IMR-90 (cell line): ENCODE measurements around the gene CCNC. TPM values are rescaled to one million over a fixed set of nuclear protein-coding genes. Genes with fewer than 3 reads are reported as not detected.

Source experiments
- ATAC-seq: fragments of 200-7000 bp; cut with Tn5 transposase; 2 replicates; pipeline ENCODE4 v1.9.1; 2020; ENCODE audit warnings: low read depth, mild to moderate bottlenecking, moderate library complexity
- BruUV-seq: library from RNA; stranded (reverse); fragments of 400-500 nt; replicated peaks from 2 replicates; lab custom pipeline; 2021; lab: Mats Ljungman, UMichigan
- CTCF ChIA-PET: fragments of 300-600 bp; formaldehyde crosslinking; extraction: SDS; loops from one replicate; lab custom pipeline; 2021; ENCODE audit warnings: antibody characterized with exemption; lab: Yijun Ruan, JAX
- POLR2A ChIA-PET: fragments of 300-600 bp; sonication (Branson Sonifier 250); formaldehyde crosslinking; loops from one replicate; lab custom pipeline; 2022; ENCODE audit warnings: antibody characterized with exemption; ENCODE audit not compliant: unreplicated experiment; lab: Charles Lee
- DNase-seq: peaks from one replicate; pipeline ENCODE4 v3.0.0; 2013
- H2AFZ ChIP-seq: replicated peaks from 2 replicates; pipeline ENCODE3; 2013; ENCODE audit warnings: low read length, mild to moderate bottlenecking; ENCODE audit not compliant: poor library complexity
- H2AK5ac ChIP-seq: 2 replicates; pipeline ENCODE4 v1.6.1; 2013; ENCODE audit warnings: low read depth, low read length, inconsistent platforms
- H2AK9ac ChIP-seq: replicated peaks from 2 replicates; pipeline ENCODE3; 2013; ENCODE audit warnings: mild to moderate bottlenecking, low read depth, low read length, moderate library complexity; ENCODE audit not compliant: poor library complexity
- H2BK120ac ChIP-seq: 2 replicates; pipeline ENCODE4 v1.6.1; 2013; ENCODE audit warnings: low read depth, low read length, inconsistent platforms
- H2BK15ac ChIP-seq: 3 replicates; pipeline ENCODE4 v1.6.1; 2013; ENCODE audit warnings: low read depth, low read length, inconsistent platforms
- H2BK20ac ChIP-seq: 2 replicates; pipeline ENCODE4 v1.6.1; 2013; ENCODE audit warnings: low read depth, mild to moderate bottlenecking, inconsistent platforms, low read length, moderate library complexity
- H2BK5ac ChIP-seq: 2 replicates; pipeline ENCODE4 v1.6.1; 2013; ENCODE audit warnings: mild to moderate bottlenecking, low read depth, low read length, inconsistent platforms; ENCODE audit not compliant: poor library complexity, severe bottlenecking
- H3K14ac ChIP-seq: replicated peaks from 2 replicates; pipeline ENCODE4 v1.6.1; 2013; ENCODE audit warnings: low read depth, low read length, inconsistent platforms
- H3K18ac ChIP-seq: 2 replicates; pipeline ENCODE4 v1.6.1; 2013; ENCODE audit warnings: low read depth, low read length, control low read depth
- H3K23ac ChIP-seq: 2 replicates; pipeline ENCODE4 v1.6.1; 2013; ENCODE audit warnings: low read depth, low read length, inconsistent platforms
- H3K27ac ChIP-seq: 2 replicates; pipeline ENCODE4 v1.5.1; 2013; ENCODE audit warnings: mild to moderate bottlenecking, control low read depth, low read length; ENCODE audit not compliant: insufficient read depth
- H3K27me3 ChIP-seq: 2 replicates; pipeline ENCODE4 v1.6.1; 2013; ENCODE audit warnings: low read length; ENCODE audit not compliant: control insufficient read depth, insufficient read depth
- H3K36me3 ChIP-seq: 2 replicates; pipeline ENCODE4 v1.6.1; 2013; ENCODE audit warnings: low read length, mixed read lengths; ENCODE audit not compliant: control insufficient read depth, insufficient read depth
- H3K4ac ChIP-seq: 2 replicates; pipeline ENCODE4 v1.6.1; 2013; ENCODE audit warnings: low read depth, low read length, inconsistent platforms
- H3K4me1 ChIP-seq: 2 replicates; pipeline ENCODE4 v1.6.1; 2013; ENCODE audit warnings: low read length, mixed read lengths; ENCODE audit not compliant: control insufficient read depth, insufficient read depth
- H3K4me2 ChIP-seq: 2 replicates; pipeline ENCODE4 v1.6.1; 2013; ENCODE audit warnings: low read depth, mild to moderate bottlenecking, control low read depth, low read length, moderate library complexity
- H3K4me3 ChIP-seq: 2 replicates; pipeline ENCODE4 v1.5.1; 2013; ENCODE audit warnings: low read depth, mild to moderate bottlenecking, control low read depth, low read length, moderate library complexity; ENCODE audit not compliant: insufficient read depth
- H3K56ac ChIP-seq: 2 replicates; pipeline ENCODE4 v1.6.1; 2013; ENCODE audit warnings: low read length, inconsistent platforms; ENCODE audit not compliant: insufficient read depth; ENCODE audit errors: extremely low read depth
- H3K79me1 ChIP-seq, 2 experiments: 2 replicates each; pipeline ENCODE4 v1.6.1; 2013; ENCODE audit warnings: low read length in 2 of 2, inconsistent platforms in 1 of 2, low read depth in 1 of 2
- H3K9ac ChIP-seq: 2 replicates; pipeline ENCODE4 v1.6.1; 2013; ENCODE audit warnings: low read depth, low read length, control low read depth
- H3K9me1 ChIP-seq: 2 replicates; pipeline ENCODE4 v1.6.1; 2013; ENCODE audit warnings: low read length, inconsistent platforms; ENCODE audit not compliant: insufficient read depth
- H3K9me3 ChIP-seq: 2 replicates; pipeline ENCODE4 v1.6.1; 2013; ENCODE audit warnings: low read length; ENCODE audit not compliant: control insufficient read depth, insufficient read depth
- H4K20me1 ChIP-seq: 2 replicates; pipeline ENCODE4 v1.6.1; 2013; ENCODE audit warnings: low read length, inconsistent platforms; ENCODE audit not compliant: insufficient read depth
- H4K5ac ChIP-seq: 2 replicates; pipeline ENCODE4 v1.6.1; 2013; ENCODE audit warnings: mild to moderate bottlenecking, low read depth, low read length, control low read depth
- H4K8ac ChIP-seq, 2 experiments: 2 replicates each; pipeline ENCODE4 v1.6.1; 2013; ENCODE audit warnings: low read depth in 2 of 2, low read length in 2 of 2, control low read depth in 1 of 2, inconsistent platforms in 1 of 2
- H4K91ac ChIP-seq: 2 replicates; pipeline ENCODE4 v1.6.1; 2013; ENCODE audit warnings: low read depth, low read length, inconsistent platforms; ENCODE audit not compliant: insufficient read depth
- BHLHE40 ChIP-seq: fragments of 150-350 bp; IDR thresholded peaks from 2 replicates; pipeline ENCODE4 v1.6.1; 2016; ENCODE audit warnings: mild to moderate bottlenecking, low read depth, low read length
- CEBPB ChIP-seq: IDR thresholded peaks from 2 replicates; pipeline ENCODE4 v1.6.1; 2012; ENCODE audit warnings: low read depth, low read length, improper control_type of control experiment
- CTCF ChIP-seq: conservative IDR thresholded peaks from 2 replicates; pipeline ENCODE4 v1.5.1; 2012; ENCODE audit warnings: mild to moderate bottlenecking, low read depth, low read length, improper control_type of control experiment
- FOS ChIP-seq: fragments of 150-350 bp; IDR thresholded peaks from 2 replicates; pipeline ENCODE4 v1.6.1; 2016; ENCODE audit warnings: low read depth, low read length
- MXI1 ChIP-seq: IDR thresholded peaks from 2 replicates; pipeline ENCODE4 v1.6.1; 2012; ENCODE audit warnings: low read depth, mild to moderate bottlenecking, low read length, moderate library complexity, borderline replicate concordance
- RAD21 ChIP-seq: IDR thresholded peaks from 2 replicates; pipeline ENCODE4 v1.6.1; 2012; ENCODE audit warnings: low read length, improper control_type of control experiment
- RCOR1 ChIP-seq: IDR thresholded peaks from 2 replicates; pipeline ENCODE4 v1.6.1; 2012; ENCODE audit warnings: mild to moderate bottlenecking, low read length, improper control_type of control experiment; ENCODE audit not compliant: insufficient replicate concordance
- SMC3 ChIP-seq: fragments of 150-350 bp; IDR thresholded peaks from 2 replicates; pipeline ENCODE4 v1.6.1; 2016; ENCODE audit warnings: low read depth, mild to moderate bottlenecking, antibody characterized with exemption, low read length, moderate library complexity
- USF2 ChIP-seq: fragments of 150-350 bp; IDR thresholded peaks from 2 replicates; pipeline ENCODE4 v1.6.1; 2017; ENCODE audit warnings: mild to moderate bottlenecking, antibody characterized with exemption, low read length, low read depth
- WGBS, 2 experiments: methylation state at CpG; one replicate each; pipeline versions ENCODE4 v1.1.5 to v1.1.7; 2013; ENCODE audit warnings: missing lambda C conversion rate in 2 of 2; ENCODE audit not compliant: insufficient read length in 1 of 2; ENCODE audit errors: extremely low coverage in 2 of 2; 5-methylcytosine and 5-hydroxymethylcytosine counted together
- dilution Hi-C: fragments of 300-500 bp; cut with HindIII; formaldehyde crosslinking; loops from one replicate; pipeline ENCODE4 v1.14.3; 2018; ENCODE audit warnings: low sequenced_read_pairs; ENCODE audit not compliant: unreplicated experiment
- in situ Hi-C: fragments of 300-500 bp; cut with MboI; formaldehyde crosslinking; loops from 3 replicates; pipeline ENCODE4 v1.14.3; 2019; ENCODE audit warnings: low sequenced_read_pairs, inconsistent platforms, mixed read lengths
- intact Hi-C: fragments of 100-400 bp; cut with micrococcal nuclease; formaldehyde crosslinking; loops from 2 replicates; pipeline ENCODE4 v1.10.0; 2022
- polyA plus RNA-seq, 3 experiments: library from polyadenylated mRNA; depleted of rRNA; stranded (reverse); fragments of >200 nt; gene quantifications; 2 replicates each; pipeline ENCODE4 v1.2.3, GENCODE V29; 2012; ENCODE audit warnings: low replicate concordance in 1 of 3
- total RNA-seq: library from RNA; depleted of rRNA; stranded (reverse); fragments of >200 nt; gene quantifications from 2 replicates; pipeline ENCODE4 v1.2.3, GENCODE V29; 2012

CCNC gene
- total and polyA plus RNA-seq, 2 of the 4 experiments (the other 2 are of a cell fraction): 30.1 to 95.7 TPM

GRCh38 chr6:99588618-99589289 is 20.3 kb upstream of the CCNC start:
- DNase-seq (peak; percentile 59), ATAC-seq (peak; percentile 90)
- TF ChIP-seq BHLHE40 (no peak), FOS (no peak), RAD21 (peak; percentile 47), MXI1 (no peak), RCOR1 (no peak), CTCF (peak; percentile 47), CEBPB (no peak), SMC3 (peak; percentile 19; the same call in 1 of the 2 replicates), USF2 (no peak)
- no peak overlapping the region for H3K56ac ChIP-seq
- peaks cover 72% of the 10 kb centered on the region for H3K27me3 ChIP-seq
- peak overlapping the region; percentile 30 for H3K4me3 ChIP-seq
- H4K5ac ChIP-seq: no peak overlapping the region
- H3K14ac ChIP-seq: no peak overlapping the region
- H2BK15ac ChIP-seq: no peak overlapping the region
- 2% methylated on average over 21 of the region's 52 CpGs; no CpG with 5 or more reads in 1 of the 2 experiments for WGBS, 2 experiments
- H2BK5ac ChIP-seq: no peak overlapping the region
- no peaks in the 10 kb centered on the region for H3K36me3 ChIP-seq
- H3K79me1 ChIP-seq: no peaks in the 10 kb centered on the region
- CTCF ChIA-PET: interaction anchor here (0.8 to 1.0 kb wide), 2 partner anchors 23 to 161 kb away, joined by 4 read pairs; no protein-coding TSS in a partner anchor
- no peak overlapping the region for H2BK120ac ChIP-seq
- peaks cover 2% of the 10 kb centered on the region; the same call in 1 of the 2 replicates for H3K9me3 ChIP-seq
- POLR2A ChIA-PET: interaction anchor here (0.6 kb wide), 1 partner anchor 68 kb away, joined by 3 read pairs; no protein-coding TSS in a partner anchor
- H3K9me1 ChIP-seq: no peaks in the 10 kb centered on the region; the same call in 1 of the 2 replicates
- in situ Hi-C loops: loop anchor here (25.0 kb wide), 1 partner anchor 874 kb away; the partner anchor contains the start of gene SIM1
- peak overlapping the region; percentile 66 for H2AK9ac ChIP-seq
- dilution Hi-C loops: no loop called here
- peak overlapping the region; percentile 85 for H2AFZ ChIP-seq
- H3K4ac ChIP-seq: no peak overlapping the region
- no peak overlapping the region for H2AK5ac ChIP-seq
- peak overlapping the region; percentile 81 for H3K4me2 ChIP-seq
- no TSS peak for BruUV-seq
- H3K27ac ChIP-seq: no peak overlapping the region
- H3K4me1 ChIP-seq: no peaks in the 10 kb centered on the region
- no peak overlapping the region for H3K18ac ChIP-seq
- H4K20me1 ChIP-seq: no peaks in the 10 kb centered on the region
- intact Hi-C loops: loop anchor here (1.0 to 2.0 kb wide), 2 partner anchors 158 to 234 kb away; no protein-coding TSS in a partner anchor
- H2BK20ac ChIP-seq: no peak overlapping the region
- no peak overlapping the region for H4K8ac ChIP-seq
- peak overlapping the region; percentile 88; the same call in 1 of the 2 replicates for H3K23ac ChIP-seq
- H3K9ac ChIP-seq: no peak overlapping the region
- no peak overlapping the region for H4K91ac ChIP-seq
